DOHH2 (cell line): ENCODE measurements around the gene TRIP11.

Experiments
- H3F3A ChIP-seq: fragments of 200-600 bp; sonication (generic), shearing (Covaris generic); 2 replicates; pipeline ENCODE4 v1.6.0; 2016; ENCODE audit warnings: antibody characterized with exemption, mild to moderate bottlenecking; ENCODE audit not compliant: control insufficient read depth, insufficient read depth
- H3K27ac ChIP-seq: fragments of 200-600 bp; sonication (generic); 2 replicates; pipeline ENCODE4 v1.5.1; 2014; ENCODE audit warnings: low read depth, mild to moderate bottlenecking, low read length, moderate library complexity
- H3K27me3 ChIP-seq: fragments of 200-600 bp; sonication (generic); 2 replicates; pipeline ENCODE4 v1.6.1; 2014; ENCODE audit warnings: mild to moderate bottlenecking, low read length, mixed read lengths; ENCODE audit not compliant: control insufficient read depth
- H3K36me3 ChIP-seq: fragments of 200-600 bp; sonication (generic); 2 replicates; pipeline ENCODE4 v1.6.1; 2014; ENCODE audit warnings: mild to moderate bottlenecking, low read length, moderate library complexity, mixed read lengths; ENCODE audit not compliant: control insufficient read depth
- H3K4me1 ChIP-seq: fragments of 200-600 bp; sonication (generic); 2 replicates; pipeline ENCODE4 v1.6.1; 2014; ENCODE audit warnings: mild to moderate bottlenecking, low read length, mixed read lengths; ENCODE audit not compliant: control insufficient read depth
- H3K4me2 ChIP-seq: fragments of 200-600 bp; sonication (generic); 2 replicates; pipeline ENCODE4 v1.6.0; 2014; ENCODE audit warnings: mild to moderate bottlenecking, low read length, moderate library complexity
- H3K4me3 ChIP-seq: fragments of 200-600 bp; sonication (generic); 2 replicates; pipeline ENCODE4 v1.5.1; 2014; ENCODE audit warnings: mild to moderate bottlenecking, low read length, mixed read lengths
- H3K79me2 ChIP-seq: fragments of 200-600 bp; sonication (generic); 2 replicates; pipeline ENCODE4 v1.6.1; 2014; ENCODE audit warnings: mild to moderate bottlenecking, low read length, mixed read lengths; ENCODE audit not compliant: control insufficient read depth
- H3K9me2 ChIP-seq: fragments of 200-600 bp; sonication (generic); replicated peaks from 2 replicates; pipeline ENCODE4 v1.6.1; 2014; ENCODE audit warnings: mild to moderate bottlenecking, low read length, mixed read lengths; ENCODE audit not compliant: control insufficient read depth
- H3K9me3 ChIP-seq: fragments of 200-600 bp; sonication (generic); 2 replicates; pipeline ENCODE4 v1.6.1; 2014; ENCODE audit warnings: antibody characterized with exemption, low read length, mixed read lengths; ENCODE audit not compliant: control insufficient read depth, insufficient read depth
- H4K20me1 ChIP-seq: fragments of 200-600 bp; sonication (generic); 2 replicates; pipeline ENCODE4 v1.6.0; 2014; ENCODE audit warnings: low read depth, mild to moderate bottlenecking, antibody characterized with exemption, low read length, moderate library complexity; ENCODE audit not compliant: control insufficient read depth, insufficient read depth
- EZH2phosphoT487 ChIP-seq: fragments of 200-600 bp; sonication (generic); IDR thresholded peaks from 2 replicates; pipeline ENCODE4 v1.6.1; 2017; ENCODE audit warnings: borderline replicate concordance, mild to moderate bottlenecking, antibody characterized with exemption, low read length, moderate library complexity, mixed read lengths
- TF ChIP-seq, protein P1 (sequence below): fragments of 200-600 bp; sonication (generic); IDR thresholded peaks from one replicate; pipeline ENCODE4 v1.5.1; 2014; ENCODE audit warnings: antibody characterized with exemption, mild to moderate bottlenecking, low read depth, low read length; ENCODE audit not compliant: poor library complexity, severe bottlenecking

Gene TRIP11

DNA sequence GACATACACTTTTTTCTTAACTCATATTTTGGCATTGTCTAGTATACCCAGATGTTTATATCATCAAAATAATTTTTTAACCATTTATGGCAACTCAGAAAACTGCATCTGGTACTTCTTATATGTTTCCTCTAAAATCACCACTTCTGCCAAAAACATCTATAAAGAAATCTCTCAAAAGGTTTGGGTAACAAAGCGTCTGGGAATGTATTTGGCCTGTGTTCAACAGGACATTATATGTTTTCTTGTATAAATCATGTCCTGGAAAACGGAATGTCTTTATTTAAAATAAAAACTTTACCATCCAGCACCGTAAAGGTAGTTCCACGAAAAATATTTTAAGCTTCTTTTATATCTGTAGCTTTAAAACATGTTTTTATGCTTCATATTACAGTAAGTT, 56.3 kb downstream of the TRIP11 start:
- Histone ChIP-seq H3K36me3 (peaks cover 65% of the 10 kb centered on the region), H3K9me3 (no peaks in the 10 kb centered on the region), H3K79me2 (no peaks in the 10 kb centered on the region), H3K9me2 (no peaks in the 10 kb centered on the region), H3K4me3 (no peak overlapping the region), H3K4me2 (no peak overlapping the region), H3K27ac (no peak overlapping the region), H4K20me1 (no peaks in the 10 kb centered on the region), H3F3A (no peaks in the 10 kb centered on the region), H3K4me1 (no peaks in the 10 kb centered on the region), H3K27me3 (no peaks in the 10 kb centered on the region)
- no peak for TF ChIP-seq EZH2phosphoT487
- TF ChIP-seq, protein P1, sequence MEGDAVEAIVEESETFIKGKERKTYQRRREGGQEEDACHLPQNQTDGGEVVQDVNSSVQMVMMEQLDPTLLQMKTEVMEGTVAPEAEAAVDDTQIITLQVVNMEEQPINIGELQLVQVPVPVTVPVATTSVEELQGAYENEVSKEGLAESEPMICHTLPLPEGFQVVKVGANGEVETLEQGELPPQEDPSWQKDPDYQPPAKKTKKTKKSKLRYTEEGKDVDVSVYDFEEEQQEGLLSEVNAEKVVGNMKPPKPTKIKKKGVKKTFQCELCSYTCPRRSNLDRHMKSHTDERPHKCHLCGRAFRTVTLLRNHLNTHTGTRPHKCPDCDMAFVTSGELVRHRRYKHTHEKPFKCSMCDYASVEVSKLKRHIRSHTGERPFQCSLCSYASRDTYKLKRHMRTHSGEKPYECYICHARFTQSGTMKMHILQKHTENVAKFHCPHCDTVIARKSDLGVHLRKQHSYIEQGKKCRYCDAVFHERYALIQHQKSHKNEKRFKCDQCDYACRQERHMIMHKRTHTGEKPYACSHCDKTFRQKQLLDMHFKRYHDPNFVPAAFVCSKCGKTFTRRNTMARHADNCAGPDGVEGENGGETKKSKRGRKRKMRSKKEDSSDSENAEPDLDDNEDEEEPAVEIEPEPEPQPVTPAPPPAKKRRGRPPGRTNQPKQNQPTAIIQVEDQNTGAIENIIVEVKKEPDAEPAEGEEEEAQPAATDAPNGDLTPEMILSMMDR, result no peak

DNA sequence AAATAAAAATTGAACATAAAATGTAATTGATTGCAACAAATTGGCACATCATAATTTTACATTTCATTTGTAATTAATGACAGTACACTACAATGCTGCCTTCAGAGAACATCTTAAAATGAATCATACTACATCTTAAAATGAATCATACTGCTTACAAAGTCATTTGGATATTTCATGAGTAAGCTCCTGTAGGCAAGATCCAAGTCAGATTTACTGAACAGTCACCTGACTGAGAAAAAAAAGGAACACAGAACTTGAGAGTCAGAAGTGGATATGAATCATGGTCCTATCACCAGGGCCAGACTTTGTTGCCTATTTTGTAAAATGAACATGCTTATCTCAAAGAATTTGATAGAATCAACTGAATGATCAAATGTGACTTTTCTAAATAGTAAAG, 59.7 kb downstream of the TRIP11 start:
- no peak overlapping the region for H3K4me3 ChIP-seq
- H4K20me1 ChIP-seq, result no peaks in the 10 kb centered on the region
- H3K4me1 ChIP-seq, result no peaks in the 10 kb centered on the region
- H3K4me2 ChIP-seq, result no peak overlapping the region
- no peaks in the 10 kb centered on the region for H3F3A ChIP-seq
- H3K79me2 ChIP-seq, result no peaks in the 10 kb centered on the region
- no peaks in the 10 kb centered on the region for H3K27me3 ChIP-seq
- TF ChIP-seq, protein P1, result no peak
- TF ChIP-seq EZH2phosphoT487, result no peak
- peaks cover 43% of the 10 kb centered on the region for H3K36me3 ChIP-seq
- no peak overlapping the region for H3K27ac ChIP-seq
- H3K9me3 ChIP-seq, result no peaks in the 10 kb centered on the region
- H3K9me2 ChIP-seq, result no peaks in the 10 kb centered on the region

DNA sequence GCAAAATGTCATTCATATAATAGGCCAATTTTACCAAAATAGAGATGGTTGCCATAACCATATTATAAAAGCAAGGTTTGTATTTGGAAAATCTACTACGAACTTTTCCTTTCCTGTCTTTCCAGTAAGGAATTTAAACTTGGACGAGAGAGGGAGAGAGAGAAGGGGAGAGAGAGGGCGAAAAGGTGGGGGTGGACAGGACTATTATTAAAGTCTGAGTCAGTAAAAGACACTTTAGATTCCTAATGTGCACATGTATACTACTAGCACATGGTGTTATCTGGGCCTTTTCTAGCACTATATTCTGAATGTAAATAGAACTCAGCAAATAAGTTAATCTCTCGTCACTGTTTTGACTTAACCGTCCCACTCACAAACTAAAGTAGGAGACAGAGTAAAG, 62.0 kb downstream of the TRIP11 start:
- Histone ChIP-seq H4K20me1 (no peaks in the 10 kb centered on the region), H3K9me2 (no peaks in the 10 kb centered on the region), H3K27me3 (no peaks in the 10 kb centered on the region), H3K27ac (no peak overlapping the region), H3K4me3 (no peak overlapping the region), H3F3A (no peaks in the 10 kb centered on the region), H3K36me3 (peaks cover 38% of the 10 kb centered on the region), H3K79me2 (no peaks in the 10 kb centered on the region), H3K9me3 (no peaks in the 10 kb centered on the region), H3K4me1 (no peaks in the 10 kb centered on the region), H3K4me2 (no peak overlapping the region)
- no peak for TF ChIP-seq EZH2phosphoT487
- TF ChIP-seq, protein P1, result no peak

DNA sequence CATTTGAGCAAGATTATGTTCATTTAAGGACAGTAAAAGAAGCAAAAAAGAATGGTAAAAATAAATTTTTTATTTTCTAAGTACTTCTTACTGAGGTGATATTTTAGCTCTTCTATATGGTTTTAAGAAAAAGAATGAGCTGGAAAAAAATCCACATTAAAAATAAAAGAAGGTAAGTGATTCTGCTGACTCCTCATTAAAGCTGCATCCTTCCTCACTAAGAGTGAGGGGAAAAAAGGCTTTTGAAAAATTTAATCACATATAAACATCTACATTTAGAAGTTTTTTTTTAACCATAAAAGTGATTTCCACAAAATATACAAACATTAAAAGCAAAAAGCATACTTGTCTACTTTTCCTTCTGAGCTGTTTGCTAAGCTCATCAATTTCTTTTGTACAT, 64.1 kb downstream of the TRIP11 start:
- H3K27me3 ChIP-seq, result no peaks in the 10 kb centered on the region
- peaks cover 47% of the 10 kb centered on the region for H3K36me3 ChIP-seq
- no peak overlapping the region for H3K27ac ChIP-seq
- H3K9me3 ChIP-seq, result no peaks in the 10 kb centered on the region
- no peaks in the 10 kb centered on the region for H3K9me2 ChIP-seq
- H3K4me2 ChIP-seq, result no peak overlapping the region
- no peaks in the 10 kb centered on the region for H4K20me1 ChIP-seq
- no peaks in the 10 kb centered on the region for H3K79me2 ChIP-seq
- no peaks in the 10 kb centered on the region for H3K4me1 ChIP-seq
- H3F3A ChIP-seq, result no peaks in the 10 kb centered on the region
- no peak overlapping the region for H3K4me3 ChIP-seq
- TF ChIP-seq, protein P1, result no peak
- TF ChIP-seq EZH2phosphoT487, result no peak
